Renal pelvis (tissue), 4 donors: ENCODE data around the gene GINS1. TPM values are rescaled to one million over a fixed set of nuclear protein-coding genes. Genes with fewer than 3 reads are reported as not detected.
"Not testable (repeated sequence)": the region's sequence is repeated elsewhere in the genome, so short reads cannot be mapped to it uniquely, and the experiment has no call there.

Source experiments
- DNase-seq: peaks from one replicate; pipeline ENCODE4 v3.0.0-alpha.2; 2013
- polyA plus RNA-seq, 3 donors: library from polyadenylated mRNA; unstranded; fragments of 120-200 nt; gene quantifications; one replicate each; pipeline ENCODE4 v1.2.1, GENCODE V29; 2013; ENCODE audit not compliant: insufficient read length in 3 of 3

GINS1 gene
- polyA plus RNA-seq, 3 donors = 18.1 to 27.1 (median 21.0) TPM

DNA sequence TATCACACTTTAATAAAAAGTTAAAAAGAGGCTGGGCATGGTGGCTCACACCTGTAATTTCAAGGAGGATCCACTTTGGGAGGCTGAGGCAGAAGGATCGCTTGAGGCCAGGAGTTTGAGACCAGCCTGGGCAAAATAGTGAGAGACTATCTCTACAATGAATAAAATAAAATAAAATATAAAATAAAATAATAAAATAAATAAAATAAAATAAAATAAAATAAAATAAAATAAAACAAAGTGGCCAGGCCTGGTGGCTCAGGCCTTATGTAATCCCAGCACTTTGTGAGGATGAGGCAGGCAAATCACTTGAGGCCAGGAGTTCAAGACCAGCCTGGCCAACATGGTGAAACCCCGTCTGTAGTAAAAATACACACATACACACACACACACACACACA is 65.8 kb downstream of the GINS1 start:
- DNase-seq = not testable (repeated sequence)

DNA sequence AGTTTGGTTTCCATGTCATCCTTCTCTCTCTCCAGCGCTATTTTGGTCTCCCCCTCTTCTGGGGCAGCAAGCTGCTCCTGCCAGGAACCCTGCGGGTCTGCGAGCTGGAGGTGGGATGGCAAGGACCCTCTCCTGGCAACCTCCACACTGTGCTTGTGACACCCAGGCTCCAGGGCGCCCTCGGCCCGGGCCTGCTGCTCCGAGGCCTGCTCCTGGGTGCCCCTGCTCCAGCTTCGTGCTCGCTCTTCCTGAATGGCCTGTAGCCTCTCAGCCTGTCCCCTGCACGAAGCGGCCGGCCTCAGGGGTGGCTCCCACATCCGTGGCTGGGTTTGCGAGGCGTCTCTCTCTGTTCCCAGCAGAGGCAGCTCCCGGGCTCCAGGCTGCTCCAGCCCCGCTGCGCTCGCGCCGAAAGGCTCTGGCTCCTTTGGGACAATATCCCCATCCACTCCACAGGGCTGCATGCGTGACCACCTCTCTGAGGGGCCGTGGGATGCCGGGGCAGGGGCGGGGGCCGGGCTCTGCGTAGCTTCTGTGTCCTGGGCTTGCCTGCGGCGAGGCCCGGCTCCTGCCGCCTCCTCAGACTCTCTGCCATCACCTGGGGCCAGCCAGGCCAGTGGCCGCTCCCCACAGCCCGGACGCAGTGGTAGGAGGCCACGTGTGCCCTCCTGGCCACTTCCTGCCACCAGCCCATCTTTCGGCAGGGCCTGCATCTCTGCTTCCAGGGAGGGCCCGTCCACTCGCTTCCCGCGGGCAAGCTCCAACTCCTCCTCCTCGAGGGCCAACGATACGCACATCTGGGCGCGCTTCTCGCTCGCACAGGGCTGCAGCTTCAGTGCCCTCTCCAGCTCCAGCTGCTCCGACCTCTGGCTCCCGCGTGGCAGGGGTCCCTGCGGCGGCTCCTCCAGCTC is 68.9 kb downstream of the GINS1 start:
- DNase-seq = no peak

DNA sequence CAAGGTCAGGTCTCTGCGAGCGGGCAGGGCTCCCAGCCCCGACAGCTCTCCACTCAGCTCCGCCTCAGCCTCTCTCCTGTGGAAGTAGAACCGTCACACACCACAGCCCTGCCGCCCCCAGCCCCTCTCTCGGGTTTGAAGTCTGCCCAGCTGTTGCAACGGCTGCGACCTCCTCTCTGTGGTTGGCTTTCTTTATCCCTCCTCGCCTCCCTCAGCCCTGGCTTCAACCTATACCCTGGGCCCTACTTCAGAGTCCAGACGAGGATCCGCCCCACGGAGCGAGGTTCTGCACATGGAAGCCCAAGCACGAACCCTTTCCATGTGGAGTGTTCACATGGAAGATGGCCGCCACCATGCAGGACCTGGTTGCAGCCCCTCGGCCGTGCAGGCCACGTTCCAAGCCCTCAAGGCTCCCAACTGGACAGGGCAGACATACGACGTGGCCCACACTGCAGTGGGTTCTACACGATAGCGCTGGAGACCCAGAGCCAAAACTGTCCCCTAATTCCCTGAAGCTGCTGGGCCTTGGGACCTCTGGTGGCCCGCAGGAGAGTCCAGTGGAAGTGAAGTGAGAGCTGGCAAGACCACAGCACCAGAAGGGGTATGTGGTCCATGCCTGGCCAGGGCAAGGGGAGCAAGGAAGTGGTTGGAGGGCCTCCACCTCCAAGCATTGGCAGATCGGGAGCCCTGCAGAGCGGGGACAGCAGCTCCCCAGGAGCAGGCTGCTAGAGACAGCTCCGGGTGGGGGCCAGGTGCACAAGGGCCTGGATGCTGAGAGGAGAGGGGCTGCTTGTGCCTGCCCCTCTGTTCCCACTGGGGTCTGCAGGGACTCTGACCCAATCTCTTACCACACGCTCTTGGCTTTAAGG is 69.8 kb downstream of the GINS1 start:
- DNase-seq = no peak

DNA sequence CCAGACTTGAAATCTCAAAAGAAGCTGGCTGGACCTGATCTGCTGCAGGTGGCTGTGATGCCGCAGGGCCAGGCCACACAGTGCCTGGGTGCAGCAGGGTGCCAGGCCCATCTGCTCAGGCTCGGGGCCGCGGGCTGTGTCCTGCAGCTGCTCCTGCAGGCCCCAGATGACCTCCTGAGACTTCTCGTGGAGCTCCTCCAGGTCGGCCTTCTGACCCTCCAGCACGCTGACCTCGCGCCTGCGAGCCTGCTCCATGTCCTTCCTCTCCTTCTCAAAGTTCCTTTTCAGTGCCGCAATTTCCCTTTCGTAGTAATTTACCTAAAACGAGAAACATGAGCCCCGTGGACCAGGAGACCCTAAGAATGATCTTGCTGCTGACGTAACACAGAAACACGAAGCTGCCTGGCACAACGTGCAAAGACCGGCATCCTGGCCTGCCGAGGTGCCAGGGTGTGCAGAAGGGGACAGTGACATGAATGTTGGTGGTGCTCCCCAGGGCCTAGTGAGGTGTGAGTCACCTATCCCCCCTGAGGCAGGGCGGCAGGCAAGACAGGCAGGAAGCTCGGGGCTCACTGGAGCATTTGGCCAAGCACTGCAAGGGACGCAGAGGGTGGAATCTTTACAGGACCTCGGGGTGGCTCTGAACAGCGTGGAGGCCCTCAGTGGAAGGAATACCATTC is 71.6 kb downstream of the GINS1 start:
- DNase-seq = no peak

DNA sequence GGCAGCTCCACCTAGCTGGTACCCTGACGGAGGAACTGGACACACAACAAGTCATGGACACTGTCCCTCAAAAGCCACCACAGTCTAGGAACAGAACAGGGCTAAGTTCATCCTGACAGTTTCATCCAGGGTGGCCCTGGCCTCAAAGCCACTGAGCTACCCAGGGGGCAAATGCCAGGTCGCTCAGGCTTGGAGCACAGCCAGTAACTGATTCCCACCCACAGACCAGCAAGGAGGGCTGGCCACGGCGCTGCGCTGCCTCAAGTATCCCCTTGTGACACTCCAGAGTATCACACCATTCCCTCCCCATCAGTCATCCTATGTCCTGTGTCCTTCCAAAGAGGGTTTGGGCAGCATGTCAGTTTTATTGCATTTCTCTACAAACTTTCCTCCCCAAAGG is 72.2 kb downstream of the GINS1 start:
- no peak for DNase-seq

DNA sequence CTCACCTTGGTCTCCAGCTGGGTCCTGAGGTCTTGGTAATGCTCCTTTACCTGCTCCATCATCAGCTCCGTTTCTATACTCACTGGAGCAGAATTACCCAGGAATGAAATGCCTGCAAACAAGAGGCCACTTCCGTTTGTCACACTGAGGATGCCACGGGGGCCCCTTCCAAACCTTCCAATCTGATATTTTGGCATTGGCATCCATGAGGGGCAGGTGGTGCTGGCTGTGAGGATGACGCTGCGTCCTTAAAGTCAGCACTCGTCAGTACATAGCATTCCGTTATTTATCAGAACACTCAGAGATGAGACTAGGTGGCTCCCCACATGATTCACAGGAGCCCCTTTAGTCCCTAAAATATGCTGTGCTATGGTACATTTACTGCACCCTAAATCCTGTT is 72.7 kb downstream of the GINS1 start:
- no peak for DNase-seq

DNA sequence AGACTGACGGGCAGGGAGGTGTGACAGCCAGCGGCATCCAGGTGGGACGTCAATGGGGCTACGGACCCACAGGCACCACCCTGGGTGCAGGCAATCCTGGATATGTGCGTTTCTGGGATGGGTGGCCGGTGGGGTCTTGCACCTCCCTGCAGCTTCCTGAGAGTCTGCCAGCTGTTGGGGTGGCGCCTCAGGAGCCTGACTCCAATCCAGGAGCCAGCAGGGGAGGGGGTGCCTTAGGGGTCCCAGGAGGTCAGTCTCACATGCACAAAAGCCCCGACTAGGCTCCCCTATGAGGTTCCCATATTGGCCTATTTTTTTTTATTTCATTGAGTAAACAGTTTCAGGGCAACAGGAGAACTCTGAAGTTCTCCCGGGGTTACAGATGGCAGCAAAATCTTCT is 73.3 kb downstream of the GINS1 start:
- DNase-seq = no peak

DNA sequence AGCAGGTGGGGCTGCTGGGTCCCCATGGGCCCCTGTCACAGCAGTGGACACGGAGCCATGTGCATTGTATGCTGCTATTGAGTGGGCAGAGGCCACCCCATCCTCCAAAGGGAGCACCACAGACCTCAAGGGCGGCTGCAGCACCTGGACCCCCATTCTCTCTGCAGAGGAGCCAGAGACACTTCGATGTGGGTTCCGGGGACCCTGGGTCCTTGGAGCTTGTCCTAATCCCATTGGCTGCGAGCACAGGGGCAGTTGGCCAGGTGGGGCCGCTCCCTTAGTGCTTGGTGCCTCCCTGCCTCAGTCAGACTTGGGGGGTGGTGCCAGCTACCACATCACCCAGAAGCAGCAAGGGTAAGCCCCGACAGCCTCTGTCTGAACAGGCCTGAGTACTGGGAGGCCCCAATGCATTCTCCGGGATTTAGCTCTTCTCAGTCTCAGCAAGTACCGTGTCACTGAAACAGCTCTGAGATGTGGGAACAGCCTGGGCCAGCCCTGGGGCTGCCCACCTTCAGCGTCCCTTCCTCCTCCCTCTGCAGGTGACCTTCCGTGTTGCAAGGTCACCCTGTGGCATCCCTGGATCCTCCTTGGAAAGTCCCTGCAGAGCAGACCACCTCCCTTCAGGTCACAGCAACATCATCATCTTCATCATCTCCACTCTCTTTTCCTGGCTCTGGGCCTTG is 73.9 kb downstream of the GINS1 start:
- DNase-seq = no peak

DNA sequence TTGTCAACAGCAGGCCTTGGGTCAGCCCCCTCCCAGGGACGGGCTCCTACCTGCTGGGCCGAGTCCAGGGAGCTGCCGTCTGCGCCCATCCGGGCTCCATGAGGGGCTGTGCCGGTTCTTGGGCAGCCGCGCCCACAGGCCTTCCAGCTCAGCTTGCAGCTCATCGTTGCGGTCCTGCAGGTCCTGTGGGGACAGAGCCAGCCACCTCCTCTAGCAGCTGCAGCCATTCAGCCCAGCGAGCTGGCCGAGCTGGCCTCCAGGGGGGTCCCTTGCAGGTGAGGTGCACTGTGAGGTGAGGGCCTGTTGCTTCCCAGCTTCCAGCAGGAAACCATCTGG is 74.4 kb downstream of the GINS1 start:
- no peak for DNase-seq

DNA sequence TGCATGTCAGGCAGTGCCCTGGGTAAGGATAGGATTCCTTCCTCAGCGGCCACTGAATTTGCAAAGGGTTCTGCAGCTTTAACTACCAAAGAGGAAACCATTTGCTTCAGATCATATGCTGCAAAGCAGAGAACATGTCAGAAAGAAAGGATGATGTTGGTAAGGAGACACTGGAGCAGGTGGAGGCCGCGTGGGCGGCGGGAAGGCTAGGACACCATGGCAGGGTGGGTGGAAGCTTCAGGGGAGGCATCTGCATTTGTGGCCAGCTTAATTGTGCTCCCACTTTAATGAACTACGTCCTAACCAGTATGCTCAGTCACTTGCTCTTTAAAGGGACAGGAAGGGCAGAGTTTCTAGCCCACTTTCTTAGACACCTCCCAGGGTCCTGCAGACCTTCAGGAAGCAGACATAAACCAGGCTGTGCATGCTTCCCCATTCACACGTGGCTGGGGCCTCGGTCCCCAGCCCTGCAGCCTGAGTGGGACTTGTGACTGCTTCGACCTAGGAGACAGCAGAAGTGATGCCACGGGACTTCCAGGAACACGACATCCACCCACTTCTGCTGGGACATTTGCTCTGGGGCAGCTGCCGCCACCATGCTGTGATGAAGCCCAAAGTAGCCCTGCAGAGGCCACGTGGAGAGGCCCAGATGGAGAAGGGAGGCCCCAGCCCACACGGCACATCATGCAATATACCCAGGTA is 76.1 kb downstream of the GINS1 start:
- DNase-seq = no peak

DNA sequence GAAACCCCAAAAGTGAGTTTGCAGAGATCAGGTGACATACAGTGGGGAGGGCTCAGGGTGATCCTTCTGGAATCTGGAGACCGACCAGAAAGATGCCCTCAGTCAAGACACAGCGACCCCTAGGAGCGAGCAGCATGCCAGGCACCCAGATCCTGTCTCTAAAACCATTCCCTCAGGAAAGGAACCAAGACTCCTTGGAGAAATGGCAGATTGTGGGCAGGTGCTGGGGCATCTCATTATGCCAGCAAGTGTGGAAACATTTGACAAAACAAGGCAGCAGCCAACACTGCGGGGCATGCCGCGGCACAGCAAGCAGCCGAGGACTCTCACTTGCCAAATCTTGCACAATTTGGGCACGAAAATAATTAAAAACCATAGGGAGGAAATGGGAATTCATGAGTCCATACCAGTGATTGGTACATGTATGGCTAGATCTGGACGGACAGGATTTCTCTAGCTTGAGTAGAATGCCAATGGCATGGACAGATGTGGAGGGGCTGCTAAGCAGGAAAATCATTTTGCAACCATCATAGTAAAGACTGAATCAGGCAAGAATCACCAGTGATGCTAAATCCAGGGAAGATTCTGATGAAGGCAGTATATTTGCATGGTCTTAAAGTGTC is 76.9 kb downstream of the GINS1 start:
- DNase-seq = no peak

DNA sequence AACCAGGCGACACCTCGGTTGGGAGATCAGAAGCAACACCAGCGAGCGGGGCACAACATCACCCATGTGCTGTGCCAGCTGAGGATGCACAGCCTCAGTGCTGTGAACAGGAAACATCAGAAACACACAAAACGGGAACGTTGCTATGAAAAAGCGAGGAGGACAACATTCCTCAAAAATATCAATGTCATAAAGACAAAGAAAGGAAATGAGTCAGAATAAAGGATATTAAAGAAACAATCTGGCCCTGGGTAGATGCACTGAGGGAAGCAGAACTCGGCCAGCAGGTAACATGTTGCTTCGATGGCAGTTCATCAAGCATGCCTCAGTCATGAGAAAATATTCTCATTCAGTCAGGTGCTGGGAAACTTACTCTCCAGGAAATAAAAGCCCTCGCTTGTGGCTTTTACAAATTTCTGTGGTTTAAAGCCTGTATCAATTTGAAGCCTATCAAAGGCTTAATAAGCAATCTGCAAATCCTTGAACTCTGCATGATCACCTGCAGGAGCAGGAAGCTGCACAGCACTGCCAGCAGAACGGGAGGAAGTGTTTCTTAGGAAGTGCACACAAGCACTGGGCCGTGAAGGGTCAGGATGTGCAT is 77.5 kb downstream of the GINS1 start:
- DNase-seq = no peak

DNA sequence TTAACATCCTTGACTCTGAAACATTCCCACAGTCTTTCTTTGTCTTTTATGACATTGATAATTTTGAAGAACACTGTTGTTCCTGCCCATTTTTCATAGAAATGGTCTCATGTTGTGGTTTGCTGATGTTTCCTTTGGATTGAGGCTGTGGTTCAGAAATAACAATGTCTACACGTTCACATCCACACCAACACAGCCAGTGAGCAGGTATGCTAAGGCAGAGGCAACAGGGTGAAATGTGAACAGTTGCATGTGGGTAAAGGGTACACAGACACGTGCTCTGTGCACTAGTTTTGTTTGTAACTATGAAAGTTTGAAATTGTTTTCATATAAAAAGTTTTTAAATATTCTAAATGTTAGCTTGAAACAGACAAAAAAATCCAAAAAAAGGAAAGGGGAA is 78.4 kb downstream of the GINS1 start:
- no peak for DNase-seq

DNA sequence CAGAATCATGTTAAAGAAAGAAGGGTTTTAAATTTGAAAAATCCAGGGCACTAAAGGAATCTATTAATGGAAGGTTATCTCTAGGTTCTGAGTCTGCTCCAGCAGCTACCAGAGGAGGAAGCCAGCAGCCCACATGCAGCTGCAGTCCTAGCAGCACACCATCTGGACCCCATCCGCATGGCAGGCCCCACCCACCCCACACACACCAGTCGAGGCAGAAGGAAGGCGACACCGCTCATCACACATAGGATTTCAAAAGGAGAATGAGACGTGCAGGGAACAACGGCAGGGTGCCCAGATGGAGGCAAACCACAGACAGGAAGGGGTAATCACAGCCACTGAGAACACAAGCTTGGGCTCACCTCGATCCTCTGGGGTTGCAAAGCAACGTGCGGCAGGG is 78.9 kb downstream of the GINS1 start:
- no peak for DNase-seq

DNA sequence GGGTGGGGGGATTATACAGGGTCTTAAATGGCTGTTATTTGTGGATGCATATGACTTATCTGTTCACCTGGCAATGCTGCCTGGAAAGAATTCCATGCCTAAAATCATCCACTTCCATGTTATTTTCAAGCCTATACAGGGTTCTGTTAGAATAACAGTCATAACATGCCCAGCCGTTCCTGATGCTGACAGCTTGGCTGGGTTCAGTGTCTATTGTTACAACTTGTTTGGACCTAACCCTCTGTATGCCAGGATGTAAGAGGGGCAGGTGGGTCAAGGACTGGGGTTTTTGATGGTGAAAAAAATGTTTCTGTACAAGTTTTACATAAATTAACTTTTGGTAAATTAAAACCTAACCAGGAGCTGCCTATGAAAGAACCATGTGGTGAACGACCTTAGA is 79.8 kb downstream of the GINS1 start:
- DNase-seq = no peak

DNA sequence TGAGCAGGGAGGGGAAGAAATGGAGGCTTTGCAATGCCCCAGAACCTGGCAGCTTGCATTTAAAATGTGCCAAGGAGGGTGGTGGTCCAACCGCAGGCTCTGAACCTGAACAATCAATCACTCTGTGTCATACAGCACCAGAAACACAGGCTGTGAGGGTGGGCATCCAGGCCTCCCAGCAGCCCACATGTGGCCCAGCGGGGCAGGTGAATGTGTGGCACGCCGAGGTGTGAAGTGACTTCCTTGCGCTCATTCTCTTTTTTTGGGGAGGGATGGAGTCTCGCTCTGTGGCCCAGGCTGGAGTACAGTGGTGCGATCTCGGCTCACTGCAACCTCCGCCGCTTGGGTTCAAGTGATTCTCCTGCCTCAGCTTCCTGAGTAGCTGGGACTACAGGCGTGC is 80.5 kb downstream of the GINS1 start:
- DNase-seq = no peak

DNA sequence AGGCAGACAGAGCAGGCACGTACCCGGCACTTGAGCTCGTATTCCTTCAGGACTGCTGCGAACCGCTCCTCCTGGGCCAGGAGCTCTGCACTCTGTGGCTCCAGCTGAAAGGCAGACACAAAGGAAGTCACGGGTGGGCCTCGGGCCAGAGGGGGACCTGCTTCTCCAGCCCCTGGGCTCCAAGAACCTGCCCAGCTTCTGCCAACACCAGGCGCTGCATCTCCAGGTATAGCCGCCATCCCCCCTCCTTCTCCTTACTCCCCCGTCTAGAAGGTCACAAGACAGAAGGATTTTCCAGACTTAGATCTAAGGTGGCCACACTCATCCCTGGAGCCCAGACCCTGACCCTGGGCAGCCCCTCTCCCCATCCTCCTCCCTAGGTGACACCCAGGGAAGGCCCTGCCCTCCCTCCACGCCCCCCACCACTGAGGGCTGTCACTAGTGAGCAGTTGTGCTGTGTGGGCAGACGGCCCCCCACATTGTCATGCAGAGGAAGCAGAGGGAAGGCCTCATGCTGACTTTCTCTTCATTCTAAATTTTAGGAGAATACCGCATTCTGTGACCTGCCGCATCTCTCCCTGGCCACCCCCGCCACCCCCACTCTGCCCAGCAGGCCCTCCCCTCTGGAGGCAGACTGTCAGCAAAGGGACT is 81.9 kb downstream of the GINS1 start:
- DNase-seq = no peak

DNA sequence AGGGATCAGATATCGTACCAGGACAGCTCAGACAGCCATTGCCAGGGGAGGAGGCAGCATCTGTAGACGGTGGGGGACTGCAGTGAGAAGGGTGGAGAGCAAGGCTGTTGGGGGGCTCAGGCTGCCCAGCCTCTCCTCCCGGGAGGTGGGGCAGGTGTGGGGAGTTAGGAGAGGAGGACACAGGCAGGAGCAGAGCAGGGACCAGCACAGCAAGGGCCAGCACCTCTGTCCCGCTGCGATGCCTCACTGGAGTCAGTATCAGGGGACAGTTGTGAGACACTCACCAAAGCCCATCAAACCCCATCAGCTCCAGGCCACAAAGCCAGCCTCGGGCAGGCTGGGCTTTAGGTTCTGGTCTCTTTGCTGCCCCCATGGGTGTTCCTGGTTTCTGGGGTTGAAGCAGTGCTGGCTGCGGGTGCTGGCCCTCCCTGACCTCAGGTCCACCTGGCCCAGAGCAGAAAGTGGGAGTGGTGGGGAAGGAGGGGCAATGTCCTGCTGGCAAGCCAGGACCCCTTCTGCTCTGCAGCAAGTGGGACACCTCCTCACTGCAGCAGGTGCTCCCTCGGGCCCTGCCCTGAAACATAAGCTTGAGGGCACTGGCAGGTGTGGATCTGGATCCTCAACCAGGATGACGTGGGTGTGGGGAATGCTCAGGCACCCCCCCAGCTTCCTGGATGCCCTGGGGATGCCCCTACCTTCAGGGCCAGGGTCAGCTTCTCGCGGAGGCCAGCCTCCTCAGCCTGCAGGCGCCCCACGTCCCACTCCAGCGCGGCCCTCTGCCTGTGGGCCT is 83.4 kb downstream of the GINS1 start:
- DNase-seq = no peak

DNA sequence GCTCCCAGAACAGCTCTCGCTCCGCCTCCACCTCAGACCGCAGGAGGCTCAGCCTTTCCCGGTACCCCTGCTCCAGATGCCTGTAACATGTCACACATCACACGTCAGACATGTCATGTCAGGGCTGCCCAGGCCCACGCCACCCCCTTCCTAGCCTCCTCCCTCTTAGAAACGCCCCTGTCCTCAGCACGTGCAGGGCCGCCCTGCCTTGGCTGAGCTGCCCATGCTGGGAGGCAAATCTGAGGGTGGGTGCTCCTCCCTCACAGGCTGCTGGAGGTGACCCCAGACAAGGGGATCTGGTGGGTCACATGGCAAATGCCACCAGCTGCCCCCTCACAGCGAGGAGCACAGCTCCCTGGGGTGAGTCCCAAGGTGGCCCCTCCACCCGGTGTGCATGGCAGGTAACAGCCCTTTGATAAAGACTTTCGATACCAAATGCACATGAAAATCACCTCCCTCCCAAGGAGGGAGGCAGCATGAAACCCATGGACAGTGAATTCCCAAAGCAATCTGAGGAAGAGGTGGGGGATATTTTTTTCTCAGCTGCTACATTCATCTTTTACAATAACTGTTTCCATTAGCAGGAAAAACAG is 84.1 kb downstream of the GINS1 start:
- no peak for DNase-seq
